ENCODE measurements around the gene MYH11. TPM values are rescaled to one million over a fixed set of nuclear protein-coding genes. Genes with fewer than 3 reads are reported as not detected.

The MYH11 gene
- polyA plus RNA-seq, 1 donor (not counting 4 experiments of a cell fraction or from before 2014, with no cell fraction given) = not detected

DNA sequence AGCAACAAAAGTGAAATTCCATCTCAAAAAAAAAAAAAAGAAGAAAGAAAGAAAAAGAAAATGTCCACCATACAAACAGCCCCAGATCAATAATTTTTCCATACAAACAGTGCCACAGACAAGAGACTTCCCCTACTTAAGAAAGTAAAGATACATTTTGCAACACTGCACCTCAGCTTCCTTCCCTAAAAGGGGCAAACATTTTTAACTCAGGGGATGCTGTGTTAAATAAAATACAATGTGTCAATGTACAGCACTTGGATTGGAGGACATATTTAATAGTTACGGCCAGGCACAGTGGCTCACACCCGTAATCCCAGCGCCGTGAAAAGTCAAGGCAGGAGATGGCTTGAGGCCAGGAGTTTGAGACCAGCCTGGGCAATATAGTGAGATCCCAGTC is 22.3 kb downstream of the MYH11 start:
- no peaks in the 10 kb centered on the region for H3K79me2 ChIP-seq (ENCODE audit: control insufficient read depth, insufficient read depth, low read length)
- H2AFZ ChIP-seq (ENCODE audit: control insufficient read depth, low read length) = no peak overlapping the region
- no peaks in the 10 kb centered on the region for H3K4me1 ChIP-seq (ENCODE audit: control insufficient read depth, extremely low read depth, insufficient read depth, low read length)
- H3K36me3 ChIP-seq (ENCODE audit: control insufficient read depth in 2 of 2, extremely low read depth in 1 of 2, insufficient read depth in 2 of 2, low read length in 2 of 2) = no peaks in the 10 kb centered on the region
- H3K4me3 ChIP-seq (ENCODE audit: control insufficient read depth in 2 of 3, extremely low read depth in 1 of 3, insufficient read depth in 2 of 3, low read depth in 1 of 3, low read length in 3 of 3) = no peak overlapping the region
- no peak overlapping the region for H3K4me2 ChIP-seq (ENCODE audit: control insufficient read depth, extremely low read depth, insufficient read depth, low read depth, low read length)
- dilution Hi-C loops (cut with MboI; ENCODE audit: extremely low pct_ligation_motif_present, low sequenced_read_pairs) = no loop called here
- H3K9ac ChIP-seq (ENCODE audit: control insufficient read depth, extremely low read depth, insufficient read depth, low read length) = no peak overlapping the region
- TF ChIP-seq EZH2 (IDR thresholded peaks at IDR 0.05; ENCODE audit: low read length) = no peak
- TF ChIP-seq, protein P1, sequence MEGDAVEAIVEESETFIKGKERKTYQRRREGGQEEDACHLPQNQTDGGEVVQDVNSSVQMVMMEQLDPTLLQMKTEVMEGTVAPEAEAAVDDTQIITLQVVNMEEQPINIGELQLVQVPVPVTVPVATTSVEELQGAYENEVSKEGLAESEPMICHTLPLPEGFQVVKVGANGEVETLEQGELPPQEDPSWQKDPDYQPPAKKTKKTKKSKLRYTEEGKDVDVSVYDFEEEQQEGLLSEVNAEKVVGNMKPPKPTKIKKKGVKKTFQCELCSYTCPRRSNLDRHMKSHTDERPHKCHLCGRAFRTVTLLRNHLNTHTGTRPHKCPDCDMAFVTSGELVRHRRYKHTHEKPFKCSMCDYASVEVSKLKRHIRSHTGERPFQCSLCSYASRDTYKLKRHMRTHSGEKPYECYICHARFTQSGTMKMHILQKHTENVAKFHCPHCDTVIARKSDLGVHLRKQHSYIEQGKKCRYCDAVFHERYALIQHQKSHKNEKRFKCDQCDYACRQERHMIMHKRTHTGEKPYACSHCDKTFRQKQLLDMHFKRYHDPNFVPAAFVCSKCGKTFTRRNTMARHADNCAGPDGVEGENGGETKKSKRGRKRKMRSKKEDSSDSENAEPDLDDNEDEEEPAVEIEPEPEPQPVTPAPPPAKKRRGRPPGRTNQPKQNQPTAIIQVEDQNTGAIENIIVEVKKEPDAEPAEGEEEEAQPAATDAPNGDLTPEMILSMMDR (optimal IDR thresholded peaks at IDR 0.05 in 1 of 3, IDR thresholded peaks at IDR 0.05 in 1 of 3, conservative IDR thresholded peaks at IDR 0.05 in 1 of 3; ENCODE audit: extremely low read depth in 1 of 3, insufficient read depth in 2 of 3, low read length in 3 of 3) = no peak
- H4K20me1 ChIP-seq (ENCODE audit: control insufficient read depth, extremely low read depth, insufficient read depth, low read length) = no peaks in the 10 kb centered on the region
- no peak for FAIRE-seq
- no peak for DNase-seq (ENCODE audit: low read depth, low spot score)
- no peaks in the 10 kb centered on the region for H3K27me3 ChIP-seq (ENCODE audit: control insufficient read depth, extremely low read depth, insufficient read depth, low read length)
- H3K9me1 ChIP-seq (ENCODE audit: control insufficient read depth, extremely low read depth, insufficient read depth, low read length) = no peaks in the 10 kb centered on the region
- no peak overlapping the region for H3K27ac ChIP-seq (ENCODE audit: control insufficient read depth, insufficient read depth, low read length)
- H3K9me3 ChIP-seq (ENCODE audit: control insufficient read depth, low read depth, low read length) = no peaks in the 10 kb centered on the region

DNA sequence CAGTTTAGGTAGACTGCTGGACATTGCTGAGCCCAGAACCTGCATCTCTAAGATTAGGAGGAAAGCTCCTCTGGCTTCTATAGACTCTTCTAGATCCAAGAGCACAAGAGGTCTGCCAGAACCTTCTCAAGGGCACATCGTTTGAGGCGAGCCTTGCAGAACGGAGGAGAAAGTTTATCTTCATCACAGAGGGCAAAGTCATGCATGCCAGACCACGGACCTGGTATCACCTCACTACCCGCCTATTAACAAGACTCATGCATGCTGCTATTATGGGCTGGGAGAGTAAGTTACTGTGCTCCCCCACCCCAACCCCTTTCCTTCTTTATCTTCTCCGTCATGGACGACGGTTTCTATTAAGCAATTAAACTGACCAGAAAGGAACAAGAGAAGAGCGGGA is 23.3 kb downstream of the MYH11 start:
- no peak overlapping the region for H3K9ac ChIP-seq (ENCODE audit: control insufficient read depth, extremely low read depth, insufficient read depth, low read length)
- DNase-seq (ENCODE audit: low read depth, low spot score) = no peak
- TF ChIP-seq, protein P1 (optimal IDR thresholded peaks at IDR 0.05 in 1 of 3, IDR thresholded peaks at IDR 0.05 in 1 of 3, conservative IDR thresholded peaks at IDR 0.05 in 1 of 3; ENCODE audit: extremely low read depth in 1 of 3, insufficient read depth in 2 of 3, low read length in 3 of 3) = no peak
- no peak for TF ChIP-seq EZH2 (IDR thresholded peaks at IDR 0.05; ENCODE audit: low read length)
- H2AFZ ChIP-seq (ENCODE audit: control insufficient read depth, low read length) = no peak overlapping the region
- no peaks in the 10 kb centered on the region for H3K4me1 ChIP-seq (ENCODE audit: control insufficient read depth, extremely low read depth, insufficient read depth, low read length)
- no peaks in the 10 kb centered on the region for H3K9me3 ChIP-seq (ENCODE audit: control insufficient read depth, low read depth, low read length)
- no peaks in the 10 kb centered on the region for H3K27me3 ChIP-seq (ENCODE audit: control insufficient read depth, extremely low read depth, insufficient read depth, low read length)
- H4K20me1 ChIP-seq (ENCODE audit: control insufficient read depth, extremely low read depth, insufficient read depth, low read length) = no peaks in the 10 kb centered on the region
- no peak for FAIRE-seq
- dilution Hi-C loops (cut with MboI; ENCODE audit: extremely low pct_ligation_motif_present, low sequenced_read_pairs) = no loop called here
- no peak overlapping the region for H3K4me2 ChIP-seq (ENCODE audit: control insufficient read depth, extremely low read depth, insufficient read depth, low read depth, low read length)
- no peaks in the 10 kb centered on the region for H3K36me3 ChIP-seq (ENCODE audit: control insufficient read depth in 2 of 2, extremely low read depth in 1 of 2, insufficient read depth in 2 of 2, low read length in 2 of 2)
- no peaks in the 10 kb centered on the region for H3K79me2 ChIP-seq (ENCODE audit: control insufficient read depth, insufficient read depth, low read length)
- H3K9me1 ChIP-seq (ENCODE audit: control insufficient read depth, extremely low read depth, insufficient read depth, low read length) = no peaks in the 10 kb centered on the region
- no peak overlapping the region for H3K4me3 ChIP-seq (ENCODE audit: control insufficient read depth in 2 of 3, extremely low read depth in 1 of 3, insufficient read depth in 2 of 3, low read depth in 1 of 3, low read length in 3 of 3)
- H3K27ac ChIP-seq (ENCODE audit: control insufficient read depth, insufficient read depth, low read length) = no peak overlapping the region
